Smooth muscle cell (in vitro differentiated cells): ENCODE results near the gene ZNF584. TPM values are rescaled to one million over a fixed set of nuclear protein-coding genes. Genes with fewer than 3 reads are reported as not detected.

ENCODE experiments used
- DNase-seq: peaks from one replicate; lab custom pipeline; 2025; ENCODE audit not compliant: unreplicated experiment; lab: John Stamatoyannopoulos, UW
- H2AFZ ChIP-seq: fragments of 200-600 bp; sonication (generic); 2 replicates; pipeline ENCODE4 v1.6.0; 2016; ENCODE audit warnings: antibody characterized with exemption, low read depth, mild to moderate bottlenecking
- H3F3A ChIP-seq: fragments of 200-600 bp; sonication (generic); 2 replicates; pipeline ENCODE4 v1.6.0; 2017; ENCODE audit warnings: antibody characterized with exemption, low read depth
- H3K27ac ChIP-seq: fragments of 200-600 bp; sonication (generic); 2 replicates; pipeline ENCODE4 v1.5.1; 2016; ENCODE audit warnings: low read depth, mild to moderate bottlenecking
- H3K27me3 ChIP-seq: fragments of 200-600 bp; sonication (generic); 2 replicates; pipeline ENCODE4 v1.6.1; 2016; ENCODE audit warnings: low read depth, mild to moderate bottlenecking
- H3K36me3 ChIP-seq: fragments of 200-600 bp; sonication (generic); 2 replicates; pipeline ENCODE4 v1.5.1; 2016; ENCODE audit warnings: low read depth
- H3K4me1 ChIP-seq: fragments of 200-600 bp; sonication (generic); 2 replicates; pipeline ENCODE4 v1.5.1; 2016; ENCODE audit warnings: low read depth
- H3K4me2 ChIP-seq: fragments of 200-600 bp; sonication (generic); 2 replicates; pipeline ENCODE4 v1.6.0; 2016; ENCODE audit warnings: mild to moderate bottlenecking
- H3K4me3 ChIP-seq: fragments of 200-600 bp; sonication (generic); 2 replicates; pipeline ENCODE4 v1.5.1; 2016; ENCODE audit warnings: mild to moderate bottlenecking
- H3K79me2 ChIP-seq: fragments of 200-600 bp; sonication (generic); 2 replicates; pipeline ENCODE4 v1.6.0; 2016; ENCODE audit warnings: low read depth, mild to moderate bottlenecking
- H3K9ac ChIP-seq: fragments of 200-600 bp; sonication (generic); 2 replicates; pipeline ENCODE4 v1.6.0; 2016; ENCODE audit warnings: low read depth
- H3K9me3 ChIP-seq: fragments of 200-600 bp; sonication (generic); replicated peaks from 2 replicates; pipeline ENCODE4 v1.5.1; 2016; ENCODE audit warnings: low read depth
- H4K20me1 ChIP-seq: fragments of 200-600 bp; sonication (generic); 2 replicates; pipeline ENCODE4 v1.6.0; 2016; ENCODE audit warnings: low read depth
- WGBS: methylation state at CpG from one replicate; pipeline ENCODE4 v1.1.7; 2016; ENCODE audit warnings: low lambda C conversion rate; 5-methylcytosine and 5-hydroxymethylcytosine counted together
- microRNA-seq: library from miRNA; unstranded; fragments of <30 nt; microRNA quantifications from one replicate; pipeline ENCODE4, GENCODE V29; 2016; ENCODE audit warnings: borderline number of aligned reads
- polyA plus RNA-seq: library from polyadenylated mRNA; unstranded; fragments of >200 nt; fragmentation: Nextera tagmentation; extraction: Ambion mirVana; gene quantifications from 2 replicates; pipeline ENCODE4 v1.2.1, GENCODE V29; 2016
- small RNA-seq: library from RNA; depleted of rRNA; stranded (forward); fragments of <200 nt; gene quantifications from one replicate; pipeline ENCODE3, GENCODE V24; 2014
- total RNA-seq: library from RNA; depleted of rRNA; stranded (reverse); fragments of >200 nt; gene quantifications from 2 replicates; pipeline ENCODE4 v1.2.3, GENCODE V29; 2014
- TF ChIP-seq, protein P1 (sequence below): fragments of 200-600 bp; sonication (generic); IDR thresholded peaks from 2 replicates; pipeline ENCODE4 v1.5.1; 2017; ENCODE audit warnings: borderline replicate concordance, mild to moderate bottlenecking, antibody characterized with exemption; ENCODE audit not compliant: insufficient read depth, poor library complexity, severe bottlenecking

Gene ZNF584
- total and polyA plus RNA-seq, 2 experiments from 2014 or later, result 5.0 to 12.7 TPM

GRCh38 chr19:58466760-58467589 is 58.5 kb downstream of the ZNF584 start, which contains the start of gene ZNF324:
TSS of gene ZNF324 (plus strand) at chr19:58467080. CDS start at chr19:58469186, 2,106 bp downstream.
- Histone ChIP-seq H2AFZ (peak within 1 kb of the TSS; percentile 87), H3K4me3 (peak within 1 kb of the TSS; percentile 87), H3K4me2 (peak within 1 kb of the TSS; percentile 93), H3K4me1 (no peaks in the 10 kb centered on the region), H3K36me3 (no peaks in the 10 kb centered on the region), H3K27ac (peak within 1 kb of the TSS; percentile 90), H3K79me2 (peaks cover 12% of the 10 kb centered on the region), H3K9me3 (no peaks in the 10 kb centered on the region), H3K9ac (peak within 1 kb of the TSS; percentile 88), H3K27me3 (no peaks in the 10 kb centered on the region), H3F3A (no peaks in the 10 kb centered on the region), H4K20me1 (peaks cover 17% of the 10 kb centered on the region)
- WGBS, result 1% methylated on average over 83 of the region's 92 CpGs
- TF ChIP-seq, protein P1, sequence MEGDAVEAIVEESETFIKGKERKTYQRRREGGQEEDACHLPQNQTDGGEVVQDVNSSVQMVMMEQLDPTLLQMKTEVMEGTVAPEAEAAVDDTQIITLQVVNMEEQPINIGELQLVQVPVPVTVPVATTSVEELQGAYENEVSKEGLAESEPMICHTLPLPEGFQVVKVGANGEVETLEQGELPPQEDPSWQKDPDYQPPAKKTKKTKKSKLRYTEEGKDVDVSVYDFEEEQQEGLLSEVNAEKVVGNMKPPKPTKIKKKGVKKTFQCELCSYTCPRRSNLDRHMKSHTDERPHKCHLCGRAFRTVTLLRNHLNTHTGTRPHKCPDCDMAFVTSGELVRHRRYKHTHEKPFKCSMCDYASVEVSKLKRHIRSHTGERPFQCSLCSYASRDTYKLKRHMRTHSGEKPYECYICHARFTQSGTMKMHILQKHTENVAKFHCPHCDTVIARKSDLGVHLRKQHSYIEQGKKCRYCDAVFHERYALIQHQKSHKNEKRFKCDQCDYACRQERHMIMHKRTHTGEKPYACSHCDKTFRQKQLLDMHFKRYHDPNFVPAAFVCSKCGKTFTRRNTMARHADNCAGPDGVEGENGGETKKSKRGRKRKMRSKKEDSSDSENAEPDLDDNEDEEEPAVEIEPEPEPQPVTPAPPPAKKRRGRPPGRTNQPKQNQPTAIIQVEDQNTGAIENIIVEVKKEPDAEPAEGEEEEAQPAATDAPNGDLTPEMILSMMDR, result no peak
- DNase-seq, result peak; percentile 88

Small RNA genes lying within 50 kb of the gene (microRNA-seq; reads per million reads assigned to microRNA genes)
- not detected for gene MIR4754

Small RNA genes lying within 50 kb of the gene (small RNA-seq; reads per million reads assigned to genes)
- gene MIR4754 (not detected), gene RNA5SP473 (0.32 reads per million, percentile 7 among the genes with 10 or more reads in this experiment)

Other genes starting within 250 kb of the ZNF584 start
- gene ZNF274, start 225.6 kb upstream of the ZNF584 start, total RNA-seq, result 23.8 and 29.2 TPM in 2 replicates
- gene ZNF274, start 225.6 kb upstream of the ZNF584 start, polyA plus RNA-seq, result 27.2 and 29.5 TPM in 2 replicates
- gene ZNF544, start 179.7 kb upstream of the ZNF584 start, total RNA-seq, result 25.6 and 144 TPM in 2 replicates
- 12.9 and 21.4 TPM in 2 replicates for gene ZNF544, start 179.7 kb upstream of the ZNF584 start, polyA plus RNA-seq
- 6.6 and 7.8 TPM in 2 replicates for gene ZNF8, start 129.7 kb upstream of the ZNF584 start, total RNA-seq
- 1.1 and 1.8 TPM in 2 replicates for gene ZNF8, start 129.7 kb upstream of the ZNF584 start, polyA plus RNA-seq
- gene ERVK3-1, start 103.3 kb upstream of the ZNF584 start, total RNA-seq, result 46.4 and 93.9 TPM in 2 replicates
- 46.5 and 57.7 TPM in 2 replicates for gene ERVK3-1, start 103.3 kb upstream of the ZNF584 start, polyA plus RNA-seq
- gene ZSCAN22, start 81.7 kb upstream of the ZNF584 start, total RNA-seq, result 1.7 and 2.2 TPM in 2 replicates
- 2.4 and 2.5 TPM in 2 replicates for gene ZSCAN22, start 81.7 kb upstream of the ZNF584 start, polyA plus RNA-seq
- gene A1BG, start 55.2 kb upstream of the ZNF584 start, total RNA-seq, result 77.8 and 92.3 TPM in 2 replicates
- 114 and 133 TPM in 2 replicates for gene A1BG, start 55.2 kb upstream of the ZNF584 start, polyA plus RNA-seq
- gene ZNF497, start 45.9 kb upstream of the ZNF584 start, total RNA-seq, result 0.58 and 1.3 TPM in 2 replicates
- gene ZNF497, start 45.9 kb upstream of the ZNF584 start, polyA plus RNA-seq, result 4.6 and 6.1 TPM in 2 replicates
- 4.4 and 5.9 TPM in 2 replicates for gene ZNF837, start 27.6 kb upstream of the ZNF584 start, total RNA-seq
- gene ZNF837, start 27.6 kb upstream of the ZNF584 start, polyA plus RNA-seq, result 7.8 and 8.4 TPM in 2 replicates
- gene RPS5, start 21.4 kb upstream of the ZNF584 start, total RNA-seq, result 1,602 and 1,773 TPM in 2 replicates
- gene RPS5, start 21.4 kb upstream of the ZNF584 start, polyA plus RNA-seq, result 650 and 684 TPM in 2 replicates
- gene RNF225, start 13.0 kb upstream of the ZNF584 start, total RNA-seq, result not detected in 2 replicates
- gene RNF225, start 13.0 kb upstream of the ZNF584 start, polyA plus RNA-seq, result 0.96 and 2.2 TPM in 2 replicates
- 0.63 and 2.3 TPM in 2 replicates for gene ZNF132, start 31.5 kb downstream of the ZNF584 start, total RNA-seq
- 0.40 and 0.69 TPM in 2 replicates for gene ZNF132, start 31.5 kb downstream of the ZNF584 start, polyA plus RNA-seq
- 3.1 and 3.3 TPM in 2 replicates for gene ZNF324B, start 43.0 kb downstream of the ZNF584 start, total RNA-seq
- gene ZNF324B, start 43.0 kb downstream of the ZNF584 start, polyA plus RNA-seq, result 1.5 and 2.6 TPM in 2 replicates
- 4.4 and 8.8 TPM in 2 replicates for gene ZNF324, start 58.4 kb downstream of the ZNF584 start, total RNA-seq
- 9.0 and 10.2 TPM in 2 replicates for gene ZNF324, start 58.4 kb downstream of the ZNF584 start, polyA plus RNA-seq
- 6.6 and 9.5 TPM in 2 replicates for gene ZNF446, start 67.7 kb downstream of the ZNF584 start, total RNA-seq
- gene ZNF446, start 67.7 kb downstream of the ZNF584 start, polyA plus RNA-seq, result 9.0 and 10.5 TPM in 2 replicates
- 0.54 and 6.6 TPM in 2 replicates for gene SLC27A5, start 103.3 kb downstream of the ZNF584 start, total RNA-seq
- 7.4 and 7.5 TPM in 2 replicates for gene SLC27A5, start 103.3 kb downstream of the ZNF584 start, polyA plus RNA-seq
- 5.1 and 8.7 TPM in 2 replicates for gene ZBTB45, start 111.2 kb downstream of the ZNF584 start, total RNA-seq
- 23.7 and 25.1 TPM in 2 replicates for gene ZBTB45, start 111.2 kb downstream of the ZNF584 start, polyA plus RNA-seq
- gene TRIM28, start 135.4 kb downstream of the ZNF584 start, total RNA-seq, result 144 and 148 TPM in 2 replicates
- gene TRIM28, start 135.4 kb downstream of the ZNF584 start, polyA plus RNA-seq, result 178 and 193 TPM in 2 replicates
- gene CHMP2A, start 146.5 kb downstream of the ZNF584 start, total RNA-seq, result 132 and 153 TPM in 2 replicates
- 213 and 228 TPM in 2 replicates for gene CHMP2A, start 146.5 kb downstream of the ZNF584 start, polyA plus RNA-seq
- gene UBE2M, start 150.0 kb downstream of the ZNF584 start, total RNA-seq, result 30.7 and 45.9 TPM in 2 replicates
- gene UBE2M, start 150.0 kb downstream of the ZNF584 start, polyA plus RNA-seq, result 118 and 126 TPM in 2 replicates
- 12.2 and 18.7 TPM in 2 replicates for gene MZF1, start 164.7 kb downstream of the ZNF584 start, total RNA-seq
- gene MZF1, start 164.7 kb downstream of the ZNF584 start, polyA plus RNA-seq, result 10.2 and 18.5 TPM in 2 replicates